Right hindlimb (tissue), 1 donor: ENCODE data around the gene CTRB1.

Source experiments
- DNase-seq: peaks from one replicate; pipeline ENCODE4 v3.0.0-alpha.2; 2018

The CTRB1 gene

GRCh38 chr16:75218256-75219076 is at the start of gene CTRB1:
TSS of gene CTRB1 (plus strand) at chr16:75218988. CDS start at chr16:75219008, 20 bp downstream.
- DNase-seq, result no peak

DNA sequence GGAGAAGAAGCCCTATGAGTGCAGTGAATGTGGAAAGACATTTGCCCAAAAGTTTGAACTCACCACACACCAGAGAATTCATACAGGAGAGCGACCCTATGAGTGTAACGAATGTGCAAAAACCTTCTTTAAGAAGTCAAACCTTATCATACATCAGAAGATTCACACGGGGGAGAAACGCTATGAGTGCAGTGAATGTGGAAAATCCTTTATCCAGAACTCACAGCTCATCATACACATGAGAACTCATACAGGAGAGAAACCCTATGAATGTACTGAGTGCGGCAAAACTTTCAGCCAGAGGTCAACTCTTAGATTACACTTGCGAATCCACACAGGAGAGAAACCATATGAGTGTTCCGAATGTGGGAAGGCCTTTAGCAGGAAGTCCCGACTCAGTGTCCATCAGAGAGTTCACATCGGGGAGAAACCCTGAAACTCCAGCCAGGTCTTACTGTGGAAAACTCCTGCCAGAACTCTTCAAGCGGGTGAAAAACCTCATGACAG is 48.8 kb upstream of the CTRB1 start:
- no peak for DNase-seq

GRCh38 chr16:75172578-75172977 is 46.2 kb upstream of the CTRB1 start:
- DNase-seq, result no peak

- no peak for DNase-seq
Measured at GRCh38 chr16:75175074-75175473, 43.7 kb upstream of the CTRB1 start.

DNA sequence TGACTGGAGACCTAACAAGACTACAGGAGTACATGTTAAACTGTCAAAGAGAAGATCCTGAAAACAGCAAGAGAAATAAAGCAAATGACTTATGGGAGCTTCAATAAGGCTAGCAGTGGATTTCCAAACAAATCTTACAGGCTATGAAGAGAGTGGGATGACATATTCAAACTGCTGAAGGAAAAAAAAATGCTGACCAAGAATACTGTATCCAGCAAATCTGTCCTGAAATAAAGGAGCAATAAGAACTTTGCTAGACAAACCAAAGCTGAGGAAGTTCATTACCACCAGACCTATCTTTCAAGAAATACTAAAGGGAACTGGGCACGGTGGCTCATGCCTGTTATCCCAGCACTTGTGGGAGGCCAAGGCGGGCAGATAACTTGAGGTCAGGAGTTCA is 41.9 kb upstream of the CTRB1 start:
- DNase-seq, result no peak

DNA sequence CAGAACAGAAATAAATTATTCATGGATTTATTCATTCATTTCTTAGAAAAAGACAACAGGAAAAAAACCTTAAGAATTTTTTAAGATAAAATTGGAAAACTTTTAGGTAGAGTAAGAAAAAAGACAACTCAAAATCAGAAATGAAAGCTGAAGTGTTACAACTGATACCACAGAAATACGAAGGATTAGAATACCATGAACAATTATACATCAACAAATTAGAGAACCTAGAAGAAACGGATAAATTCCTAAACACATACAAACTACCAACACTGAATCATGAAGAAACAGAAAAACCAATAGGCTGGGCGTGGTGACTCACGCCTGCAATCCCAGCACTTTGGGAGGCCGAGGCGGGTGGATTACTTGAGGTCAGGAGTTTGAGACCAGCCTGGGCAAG is 39.6 kb upstream of the CTRB1 start:
- no peak for DNase-seq

DNA sequence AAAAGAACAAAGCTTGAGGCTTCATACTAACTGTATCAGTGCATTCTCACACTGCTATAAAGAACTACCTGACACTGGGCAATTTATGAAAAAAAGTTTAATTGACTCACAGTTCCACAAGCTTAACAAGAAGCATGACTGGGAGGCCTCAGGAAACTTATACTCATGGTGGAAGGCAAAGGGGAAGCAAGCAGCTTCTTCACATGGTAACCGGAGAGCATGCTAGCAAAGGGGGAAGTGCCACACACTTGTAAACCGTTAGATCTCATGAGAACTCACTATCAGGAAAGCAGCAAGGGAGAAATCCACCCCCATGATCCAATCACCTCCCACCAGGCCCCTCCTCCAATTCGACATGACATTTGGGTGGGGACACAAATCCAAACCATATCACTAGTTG is 37.2 kb upstream of the CTRB1 start:
- no peak for DNase-seq

DNA sequence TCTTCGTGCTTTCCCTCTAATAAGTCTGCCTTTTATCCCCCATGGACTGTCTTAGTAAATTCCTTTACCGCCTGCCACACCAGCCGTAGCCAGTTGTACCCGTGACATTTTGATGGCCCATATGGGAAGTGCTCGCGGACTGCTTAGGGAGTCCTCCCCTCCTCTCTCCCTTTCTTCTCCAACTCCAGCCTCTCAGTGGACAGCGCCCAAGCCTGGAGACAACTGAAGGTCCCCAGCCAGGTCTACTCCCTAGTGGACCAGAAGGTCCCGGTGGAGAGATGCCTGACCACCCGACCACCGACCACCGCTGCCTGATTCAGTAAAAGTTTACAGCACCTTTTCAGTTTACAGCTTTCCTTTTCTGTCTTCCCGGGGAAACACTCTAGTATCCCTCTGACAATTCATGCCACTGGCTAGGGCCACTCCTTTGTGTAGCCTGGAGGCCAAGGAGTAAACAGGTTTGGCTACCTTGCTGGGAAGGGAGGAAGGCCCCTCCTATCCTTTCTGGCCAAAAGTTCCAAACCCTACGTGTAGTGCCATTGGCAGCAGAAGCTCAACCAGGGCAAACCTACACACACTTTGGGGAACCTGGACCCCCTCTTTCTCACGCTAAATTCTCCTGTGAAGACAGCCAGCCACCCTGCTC is 29.8 kb upstream of the CTRB1 start:
- DNase-seq, result no peak

DNA sequence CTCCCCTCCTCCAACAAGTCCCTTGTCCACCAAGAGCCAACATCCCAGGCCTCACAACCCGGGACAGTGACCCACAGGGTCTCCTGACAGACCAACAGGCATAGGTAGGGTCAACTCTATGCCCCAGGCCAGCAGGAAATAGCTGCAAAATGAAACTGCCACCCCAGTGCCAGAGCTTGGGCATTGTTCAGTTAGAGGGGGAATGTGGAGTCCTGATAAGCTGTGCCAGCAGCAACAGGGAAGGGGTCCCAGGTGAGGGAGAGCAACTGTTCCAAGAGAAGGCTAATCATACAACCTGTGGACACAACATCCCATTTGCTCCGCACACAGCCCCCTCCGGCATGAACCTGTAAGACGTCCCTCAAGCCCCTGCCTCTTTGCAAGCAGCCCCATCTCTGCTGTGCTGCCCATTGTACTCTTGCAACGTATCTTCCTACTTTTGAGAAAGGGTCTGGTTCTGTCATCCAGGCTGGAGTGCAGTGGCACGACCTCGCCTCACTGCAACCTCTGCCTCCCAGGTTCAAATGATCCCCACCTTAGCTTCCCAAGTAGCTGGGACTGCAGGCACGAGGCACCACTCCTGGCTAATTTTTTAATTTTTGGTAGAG is 29.0 kb upstream of the CTRB1 start:
- no peak for DNase-seq

DNA sequence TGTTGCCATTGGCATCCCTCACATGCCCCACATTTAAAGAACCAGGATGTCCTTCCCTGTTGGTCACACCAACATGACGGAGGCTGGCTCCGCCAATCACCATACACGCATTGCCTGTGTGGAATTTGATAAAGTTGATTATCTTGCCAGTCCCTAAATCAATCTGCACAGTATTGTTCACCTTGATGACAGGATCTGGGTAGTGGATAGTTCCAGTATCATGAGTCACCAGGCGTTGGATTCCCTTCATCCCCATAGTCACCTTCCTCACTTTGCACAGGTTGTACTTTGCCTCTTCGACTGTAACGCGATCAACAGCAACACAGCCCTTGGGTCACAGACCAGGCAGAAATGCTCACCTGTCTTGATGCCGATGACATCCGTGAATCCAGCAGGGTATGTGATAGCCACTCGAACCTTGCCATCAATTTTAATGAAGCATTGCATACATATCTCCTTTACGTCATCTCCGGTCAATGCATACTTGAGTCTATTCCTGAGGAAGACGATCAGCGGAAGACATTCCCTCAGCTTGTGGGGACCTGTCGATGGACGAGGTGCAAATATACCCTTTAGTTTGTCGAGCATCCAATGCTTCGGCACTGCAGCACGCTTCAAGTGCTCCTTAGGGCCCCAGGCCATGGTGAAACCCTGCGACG is 26.1 kb upstream of the CTRB1 start:
- no peak for DNase-seq

DNA sequence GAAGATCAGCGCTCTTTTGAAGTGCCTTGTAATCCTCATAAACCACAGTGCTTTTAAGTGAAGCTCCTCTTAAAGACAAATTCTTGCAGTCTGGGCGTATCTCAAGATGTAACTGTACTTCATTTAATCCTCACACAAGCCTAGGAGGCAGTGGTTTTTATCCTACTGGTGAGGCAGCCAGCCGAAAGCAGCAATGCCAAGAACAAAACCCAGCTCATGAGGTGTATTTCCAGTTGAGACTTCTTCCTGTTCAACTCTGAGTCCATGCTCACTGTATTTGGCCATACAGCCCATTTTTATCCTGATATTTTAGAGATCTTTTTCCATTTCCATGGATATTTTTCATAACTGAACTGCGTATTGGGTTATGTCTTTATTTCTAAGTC is 25.5 kb upstream of the CTRB1 start:
- no peak for DNase-seq

DNA sequence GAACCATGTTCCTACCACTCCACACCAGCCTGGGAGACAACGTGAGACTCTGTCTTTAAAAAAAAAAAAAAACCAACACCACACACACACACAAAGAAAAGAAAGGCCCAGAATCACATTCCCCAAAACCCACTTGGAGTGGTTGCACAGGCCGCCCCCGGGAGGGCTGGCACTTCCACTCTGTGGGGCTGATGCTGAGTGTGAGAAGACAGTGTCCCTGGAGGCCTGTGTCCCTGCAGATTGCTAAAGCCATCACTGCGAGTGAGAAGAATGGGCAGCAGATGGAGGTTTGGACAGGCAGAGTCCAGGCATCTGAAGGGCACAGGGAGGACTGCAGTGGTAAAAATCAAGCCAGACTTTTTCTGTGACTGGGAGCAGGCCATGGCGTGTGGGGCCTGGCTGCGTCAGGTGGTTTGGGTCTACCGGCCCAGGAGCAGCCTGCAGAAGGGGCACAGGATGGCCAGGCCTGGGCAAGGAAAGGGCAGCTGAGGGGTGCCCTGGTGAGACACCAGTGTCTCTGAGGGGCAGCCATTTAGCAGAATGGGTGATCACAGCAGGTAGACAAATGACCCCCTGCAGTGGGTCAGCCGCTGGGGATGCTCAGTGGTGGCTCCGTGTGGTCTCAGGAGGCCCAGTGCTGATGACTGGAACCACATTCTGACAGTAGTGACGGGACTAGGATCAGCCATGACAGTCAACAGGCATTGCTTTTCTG is 24.9 kb upstream of the CTRB1 start:
- no peak for DNase-seq

DNA sequence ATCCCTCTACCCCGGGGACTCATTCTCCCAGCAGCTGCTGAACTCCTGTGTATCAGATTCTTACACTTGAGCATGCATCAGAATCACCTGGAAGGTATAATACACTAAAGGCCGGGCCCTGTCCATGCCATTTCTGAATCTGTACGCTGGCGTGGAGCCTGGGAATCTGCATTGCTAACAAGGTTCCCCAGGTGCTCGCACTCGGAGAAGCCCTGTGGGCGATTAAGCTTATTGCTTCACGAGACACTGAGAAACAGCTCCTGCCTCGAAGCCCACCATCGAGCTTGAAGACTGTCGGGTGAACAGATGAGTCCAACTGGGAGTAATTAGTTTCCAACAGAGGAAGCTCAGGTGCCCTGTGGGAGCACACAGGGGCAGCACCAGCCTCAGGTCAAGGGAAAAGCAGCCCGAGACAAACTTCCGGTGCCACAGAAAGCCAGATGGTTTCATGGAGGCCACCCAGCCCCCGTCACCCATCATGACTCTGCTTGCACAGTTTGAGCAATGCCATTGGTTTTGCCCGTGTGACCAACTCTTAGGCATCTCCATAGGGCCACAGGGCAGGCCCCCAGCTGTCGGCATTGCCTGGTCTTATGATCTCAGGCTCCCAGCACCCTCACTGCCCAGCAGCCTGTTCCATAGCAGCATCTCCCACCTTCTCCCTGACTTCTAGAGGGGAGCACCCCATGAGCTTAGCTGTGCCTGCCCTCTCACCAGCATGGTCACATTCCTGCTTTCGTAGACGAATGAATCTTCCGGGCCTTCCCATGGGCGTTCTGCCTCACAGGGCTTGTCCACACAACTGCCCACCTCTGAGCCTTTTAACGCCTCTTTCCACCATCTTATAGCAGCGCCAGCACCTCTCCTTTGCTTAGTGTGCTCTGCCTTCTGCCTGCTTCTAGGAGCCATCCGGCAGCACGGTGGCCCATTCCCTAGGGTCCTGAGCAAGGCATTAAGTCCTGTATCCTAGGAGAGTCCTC is 22.7 kb upstream of the CTRB1 start:
- no peak for DNase-seq

DNA sequence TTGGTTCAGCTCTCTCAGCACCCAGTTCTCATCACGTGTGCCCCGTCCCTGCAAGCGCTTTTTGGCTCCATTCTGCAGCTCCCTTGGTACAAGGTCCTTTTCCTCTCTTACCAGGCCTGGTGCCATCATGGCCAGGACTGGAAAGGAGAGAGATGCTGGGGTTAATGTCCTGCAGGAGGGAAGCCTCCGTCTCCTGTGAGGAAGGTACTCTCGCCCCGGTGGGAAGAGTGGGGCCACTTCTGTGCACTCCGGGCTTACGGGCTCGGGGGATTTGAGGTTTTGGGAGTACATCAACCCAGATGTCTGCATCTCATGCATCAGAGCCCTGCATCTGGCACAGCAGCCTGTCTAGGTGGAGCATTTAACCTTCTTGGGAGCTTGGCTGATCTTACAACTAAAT is 22.0 kb upstream of the CTRB1 start:
- no peak for DNase-seq

GRCh38 chr16:75197522-75198134 is 21.2 kb upstream of the CTRB1 start:
- DNase-seq, result no peak

DNA sequence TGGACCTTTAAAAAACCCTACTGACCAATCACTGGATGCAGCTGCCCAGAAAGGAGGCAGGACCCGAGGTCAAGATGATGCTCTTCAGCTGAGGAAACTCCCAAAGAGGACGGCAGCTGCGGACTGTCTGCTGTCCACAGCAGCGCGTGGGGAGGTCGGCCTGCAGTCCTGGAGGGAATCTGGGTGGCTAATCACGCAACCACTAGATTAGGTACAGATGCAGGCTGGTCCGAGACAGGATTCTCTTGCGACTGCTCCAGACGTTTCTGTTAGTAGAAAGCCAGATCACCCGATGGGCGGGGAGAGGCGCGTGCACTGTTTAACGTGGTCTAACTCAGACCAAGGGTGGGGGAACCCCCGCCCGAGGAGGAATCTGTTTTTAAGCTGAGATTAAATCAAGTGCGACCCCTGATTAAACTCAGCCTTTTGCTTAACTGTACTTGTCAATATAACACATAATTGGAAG is 20.6 kb upstream of the CTRB1 start:
- DNase-seq, result no peak

GRCh38 chr16:75202069-75202590 is 16.7 kb upstream of the CTRB1 start:
- no peak for DNase-seq

DNA sequence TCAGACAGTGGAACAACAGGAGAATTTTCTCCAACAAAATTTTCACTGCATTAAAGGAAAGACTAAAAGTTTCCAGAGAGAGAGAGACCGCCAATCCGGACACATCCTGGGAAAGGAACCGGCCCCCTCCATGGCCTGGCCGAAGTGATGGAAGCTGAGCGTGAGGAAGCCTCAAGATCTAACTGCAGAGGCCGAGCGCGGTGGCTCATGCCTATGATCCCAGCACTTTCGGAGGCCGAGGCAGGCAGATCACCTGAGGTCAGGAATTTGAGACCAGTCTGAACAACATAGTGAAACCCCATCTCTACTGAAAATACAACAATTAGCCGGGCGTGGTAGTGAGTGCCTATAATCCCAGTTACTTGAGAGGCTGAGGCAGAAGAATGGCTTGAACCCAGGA is 15.7 kb upstream of the CTRB1 start:
- DNase-seq, result no peak

DNA sequence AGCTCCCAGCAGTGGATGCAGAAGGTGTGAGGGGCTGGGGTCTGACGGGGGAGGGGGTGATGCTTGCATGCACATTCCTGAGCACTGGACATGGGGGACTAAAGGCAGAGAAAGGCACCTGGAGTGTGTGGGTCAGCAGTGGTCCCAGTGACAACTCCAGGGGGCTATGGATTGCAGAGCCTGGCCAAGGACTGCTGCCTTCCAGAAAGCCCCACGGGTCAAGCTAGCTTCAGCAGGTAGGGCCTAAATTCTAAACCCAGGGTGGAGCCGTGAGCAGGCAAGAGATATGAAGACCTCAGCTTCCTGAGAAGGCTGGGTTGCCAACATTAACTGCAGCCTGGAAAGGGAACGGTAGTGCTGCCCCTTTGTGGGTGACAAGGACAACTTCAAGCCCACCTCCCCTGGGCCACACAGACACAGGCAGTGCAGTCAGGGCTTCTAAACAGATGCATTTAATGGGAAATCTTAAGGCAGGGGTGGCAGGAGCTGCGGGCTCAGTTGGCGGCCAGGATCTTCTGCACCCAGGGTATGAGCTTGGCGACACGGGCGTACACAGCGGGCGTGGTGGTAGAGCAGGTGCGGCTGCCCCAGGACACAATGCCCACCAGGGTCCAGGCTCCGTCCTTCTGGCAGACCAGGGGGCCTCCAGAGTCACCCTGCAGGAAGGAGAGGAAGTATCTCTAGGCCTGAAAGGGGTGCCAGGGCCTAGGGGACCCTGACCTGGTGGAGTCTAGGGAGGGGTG is 14.9 kb upstream of the CTRB1 start:
- no peak for DNase-seq

DNA sequence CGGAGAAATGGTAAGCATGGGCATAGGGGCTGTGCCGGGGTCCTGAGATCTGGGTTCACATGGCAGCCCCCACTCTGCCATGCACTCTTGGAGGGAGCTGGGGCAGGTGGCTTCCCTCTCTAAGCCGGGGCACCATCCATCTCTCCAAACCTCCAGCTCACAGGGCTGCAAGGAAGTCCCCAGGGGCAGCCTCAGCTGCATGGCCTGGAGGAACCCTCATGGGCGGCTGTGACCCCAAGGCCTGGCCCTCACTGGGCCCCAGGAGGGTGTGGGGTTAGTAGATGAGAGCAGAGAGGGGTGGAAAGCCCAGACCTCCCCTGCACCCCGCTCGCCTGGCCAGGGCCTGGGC is 14.4 kb upstream of the CTRB1 start:
- DNase-seq, result no peak
